ENCODE measurements around the gene RALGDS. TPM values are rescaled to one million over a fixed set of nuclear protein-coding genes. Genes with fewer than 3 reads are reported as not detected.

Gene RALGDS
- total and polyA plus RNA-seq, 7 experiments from 2014 or later, result 17.8 to 123 (median 76.9) TPM

GRCh38 chr9:133167096-133167730 is 46.2 kb upstream of the RALGDS start:
- H3K9me3 ChIP-seq (ENCODE audit: control insufficient read depth in 2 of 3, low read length in 3 of 3), result no peaks in the 10 kb centered on the region
- H3K27ac ChIP-seq (ENCODE audit: low read depth, low read length), result no peak overlapping the region
- no peak overlapping the region for H3K27ac Mint-ChIP-seq
- H3K4me1 ChIP-seq (ENCODE audit: control insufficient read depth in 2 of 2, insufficient read depth in 2 of 2, low read length in 2 of 2), result peaks cover 0 to 3% of the 10 kb centered on the region in 2 donors
- intact Hi-C loops (cut with micrococcal nuclease), result no loop called here
- no peaks in the 10 kb centered on the region for H3K36me3 Mint-ChIP-seq
- no peaks in the 10 kb centered on the region for H3K36me3 ChIP-seq (ENCODE audit: control insufficient read depth in 2 of 3, insufficient read depth in 3 of 3, low read length in 3 of 3)
- no peak overlapping the region for H3K4me3 Mint-ChIP-seq
- ChIA-PET POLR2A (interaction anchor here (0.9 kb wide), 1 partner anchor 125 kb away, joined by 3 read pairs; no protein-coding TSS in a partner anchor), CTCF (interaction anchor here (0.5 to 1.3 kb wide), 4 partner anchors 9 to 320 kb away, joined by 3 to 5 read pairs (median 3); no protein-coding TSS in a partner anchor)
- H3K27me3 Mint-ChIP-seq, result peaks cover 0 to 10% (median 0%) of the 10 kb centered on the region in 5 donors
- no peak for ATAC-seq
- H3K27me3 ChIP-seq (ENCODE audit: control insufficient read depth in 2 of 2, insufficient read depth in 2 of 2, low read length in 2 of 2), result no peaks in the 10 kb centered on the region
- DNase-seq, result no peak
- H3K4me1 Mint-ChIP-seq, result peaks cover 0 to 5% (median 0%) of the 10 kb centered on the region in 7 donors
- H3K4me3 ChIP-seq (ENCODE audit: low read length), result no peak overlapping the region
- no peaks in the 10 kb centered on the region for H3K9me3 Mint-ChIP-seq

GRCh38 chr9:133166392-133166791 is 45.4 kb upstream of the RALGDS start:
- DNase-seq (no peak), ATAC-seq (no peak)
- ChIA-PET POLR2A (no interaction called here), CTCF (no interaction called here)
- Mint-ChIP-seq H3K4me1 (peaks cover 4 to 9% (median 6%) of the 10 kb centered on the region in 7 donors), H3K27me3 (peaks cover 0 to 10% (median 0%) of the 10 kb centered on the region in 5 donors), H3K9me3 (no peaks in the 10 kb centered on the region), H3K27ac (no peak overlapping the region), H3K4me3 (peak overlapping the region in 1 of 10 donors; percentile 20), H3K36me3 (no peaks in the 10 kb centered on the region)
- Histone ChIP-seq H3K9me3 (ENCODE audit: control insufficient read depth in 2 of 3, low read length in 3 of 3) (no peaks in the 10 kb centered on the region), H3K4me1 (ENCODE audit: control insufficient read depth in 2 of 2, insufficient read depth in 2 of 2, low read length in 2 of 2) (peaks cover 0 to 3% of the 10 kb centered on the region in 2 donors), H3K27me3 (ENCODE audit: control insufficient read depth in 2 of 2, insufficient read depth in 2 of 2, low read length in 2 of 2) (no peaks in the 10 kb centered on the region), H3K27ac (ENCODE audit: low read depth, low read length) (no peak overlapping the region), H3K36me3 (ENCODE audit: control insufficient read depth in 2 of 3, insufficient read depth in 3 of 3, low read length in 3 of 3) (no peaks in the 10 kb centered on the region), H3K4me3 (ENCODE audit: low read length) (no peak overlapping the region)
- intact Hi-C loops (cut with micrococcal nuclease), result no loop called here

GRCh38 chr9:133165452-133165730 is 44.4 kb upstream of the RALGDS start:
- Mint-ChIP-seq H3K4me3 (peak overlapping the region in 1 of 10 donors; percentile 18), H3K36me3 (peaks cover 0 to 3% (median 0%) of the 10 kb centered on the region in 5 donors), H3K27me3 (peaks cover 0 to 10% (median 0%) of the 10 kb centered on the region in 5 donors), H3K4me1 (peaks cover 5 to 14% (median 8%) of the 10 kb centered on the region in 7 donors), H3K27ac (peak overlapping the region in 1 of 9 donors; percentile 3), H3K9me3 (no peaks in the 10 kb centered on the region)
- POLR2A ChIA-PET, result no interaction called here
- ATAC-seq (no peak), DNase-seq (no peak)
- intact Hi-C loops (cut with micrococcal nuclease), result no loop called here
- Histone ChIP-seq H3K4me3 (ENCODE audit: low read length) (no peak overlapping the region), H3K4me1 (ENCODE audit: control insufficient read depth in 2 of 2, insufficient read depth in 2 of 2, low read length in 2 of 2) (peaks cover 0 to 3% of the 10 kb centered on the region in 2 donors), H3K27ac (ENCODE audit: low read depth, low read length) (no peak overlapping the region), H3K27me3 (ENCODE audit: control insufficient read depth in 2 of 2, insufficient read depth in 2 of 2, low read length in 2 of 2) (no peaks in the 10 kb centered on the region), H3K9me3 (ENCODE audit: control insufficient read depth in 2 of 3, low read length in 3 of 3) (no peaks in the 10 kb centered on the region), H3K36me3 (ENCODE audit: control insufficient read depth in 2 of 3, insufficient read depth in 3 of 3, low read length in 3 of 3) (no peaks in the 10 kb centered on the region)
- CTCF ChIA-PET, result no interaction called here

- Histone ChIP-seq H3K9me3 (ENCODE audit: control insufficient read depth in 2 of 3, low read length in 3 of 3) (no peaks in the 10 kb centered on the region), H3K4me3 (ENCODE audit: low read length) (peak overlapping the region; percentile 36), H3K4me1 (ENCODE audit: control insufficient read depth in 2 of 2, insufficient read depth in 2 of 2, low read length in 2 of 2) (peaks cover 0 to 3% of the 10 kb centered on the region in 2 donors), H3K27me3 (ENCODE audit: control insufficient read depth in 2 of 2, insufficient read depth in 2 of 2, low read length in 2 of 2) (no peaks in the 10 kb centered on the region), H3K27ac (ENCODE audit: low read depth, low read length) (peak overlapping the region; percentile 64), H3K36me3 (ENCODE audit: control insufficient read depth in 2 of 3, insufficient read depth in 3 of 3, low read length in 3 of 3) (no peaks in the 10 kb centered on the region)
- intact Hi-C loops (cut with micrococcal nuclease), result no loop called here
- ChIA-PET CTCF (interaction anchor here (0.7 kb wide), 1 partner anchor 330 kb away, joined by 3 read pairs; no protein-coding TSS in a partner anchor), POLR2A (interaction anchor here (0.7 kb wide), 1 partner anchor 133 kb away, joined by 5 read pairs; the partner anchor contains the start of gene GTF3C5)
- H3K4me1 Mint-ChIP-seq, result peaks cover 5 to 14% (median 8%) of the 10 kb centered on the region in 7 donors
- H3K36me3 Mint-ChIP-seq, result peaks cover 0 to 4% (median 0%) of the 10 kb centered on the region in 5 donors
- H3K4me3 Mint-ChIP-seq, result peak overlapping the region; percentile 44 to 88 (median 78)
- H3K9me3 Mint-ChIP-seq, result no peaks in the 10 kb centered on the region
- DNase-seq (no peak), ATAC-seq (no peak)
- H3K27me3 Mint-ChIP-seq, result peaks cover 0 to 10% (median 0%) of the 10 kb centered on the region in 5 donors
- H3K27ac Mint-ChIP-seq, result peak overlapping the region in 2 of 9 donors; percentile 31 to 36
These were observed 43.2 kb upstream of the RALGDS start for GRCh38 chr9:133164191-133164590.

GRCh38 chr9:133163504-133164172 is 42.6 kb upstream of the RALGDS start, which contains the start of gene GBGT1:
Gene GBGT1 (minus strand): TSS chr9:133163914. CDS start chr9:133162412, 1,502 bp downstream.
- Histone ChIP-seq H3K4me1 (ENCODE audit: control insufficient read depth in 2 of 2, insufficient read depth in 2 of 2, low read length in 2 of 2) (peaks cover 0 to 3% of the 10 kb centered on the region in 2 donors), H3K4me3 (ENCODE audit: low read length) (peak within 1 kb of the TSS; percentile 36), H3K36me3 (ENCODE audit: control insufficient read depth in 2 of 3, insufficient read depth in 3 of 3, low read length in 3 of 3) (no peaks in the 10 kb centered on the region), H3K9me3 (ENCODE audit: control insufficient read depth in 2 of 3, low read length in 3 of 3) (no peaks in the 10 kb centered on the region), H3K27me3 (ENCODE audit: control insufficient read depth in 2 of 2, insufficient read depth in 2 of 2, low read length in 2 of 2) (no peaks in the 10 kb centered on the region), H3K27ac (ENCODE audit: low read depth, low read length) (peak within 1 kb of the TSS; percentile 64)
- H3K36me3 Mint-ChIP-seq, result peaks cover 0 to 4% (median 0%) of the 10 kb centered on the region in 5 donors
- ChIA-PET POLR2A (interaction anchor here (0.7 kb wide), 1 partner anchor 133 kb away, joined by 5 read pairs; the partner anchor contains the start of gene GTF3C5), CTCF (interaction anchor here (0.7 kb wide), 1 partner anchor 331 kb away, joined by 3 read pairs; no protein-coding TSS in a partner anchor)
- DNase-seq (peak in 3 of 9 donors; percentile 29 to 57 (median 31)), ATAC-seq (peak; percentile 76)
- H3K27ac Mint-ChIP-seq, result peak within 1 kb of the TSS in 2 of 9 donors; percentile 36 to 65
- H3K27me3 Mint-ChIP-seq, result peaks cover 0 to 10% (median 0%) of the 10 kb centered on the region in 5 donors
- H3K9me3 Mint-ChIP-seq, result no peaks in the 10 kb centered on the region
- H3K4me1 Mint-ChIP-seq, result peaks cover 5 to 14% (median 8%) of the 10 kb centered on the region in 7 donors
- H3K4me3 Mint-ChIP-seq, result peak within 1 kb of the TSS; percentile 67 to 88 (median 78)
- intact Hi-C loops (cut with micrococcal nuclease), result no loop called here

GRCh38 chr9:133162861-133163503 is 41.9 kb upstream of the RALGDS start:
- ChIA-PET POLR2A (no interaction called here), CTCF (no interaction called here)
- H3K9me3 Mint-ChIP-seq, result no peaks in the 10 kb centered on the region
- Histone ChIP-seq H3K4me1 (ENCODE audit: control insufficient read depth in 2 of 2, insufficient read depth in 2 of 2, low read length in 2 of 2) (peaks cover 0 to 3% of the 10 kb centered on the region in 2 donors), H3K4me3 (ENCODE audit: low read length) (peak overlapping the region; percentile 36), H3K27ac (ENCODE audit: low read depth, low read length) (peak overlapping the region; percentile 64), H3K9me3 (ENCODE audit: control insufficient read depth in 2 of 3, low read length in 3 of 3) (no peaks in the 10 kb centered on the region), H3K27me3 (ENCODE audit: control insufficient read depth in 2 of 2, insufficient read depth in 2 of 2, low read length in 2 of 2) (no peaks in the 10 kb centered on the region), H3K36me3 (ENCODE audit: control insufficient read depth in 2 of 3, insufficient read depth in 3 of 3, low read length in 3 of 3) (no peaks in the 10 kb centered on the region)
- H3K27ac Mint-ChIP-seq, result peak overlapping the region in 1 of 9 donors; percentile 65
- DNase-seq (no peak), ATAC-seq (no peak)
- peak overlapping the region in 9 of 10 donors; percentile 16 to 83 (median 56) for H3K4me3 Mint-ChIP-seq
- peaks cover 5 to 14% (median 8%) of the 10 kb centered on the region in 7 donors for H3K4me1 Mint-ChIP-seq
- intact Hi-C loops (cut with micrococcal nuclease), result no loop called here
- H3K36me3 Mint-ChIP-seq, result peaks cover 0 to 4% (median 0%) of the 10 kb centered on the region in 5 donors
- peaks cover 0 to 10% (median 0%) of the 10 kb centered on the region in 5 donors for H3K27me3 Mint-ChIP-seq
